ENCODE measurements around the gene B4GALT1. TPM values are rescaled to one million over a fixed set of nuclear protein-coding genes. Genes with fewer than 3 reads are reported as not detected.
A peak's percentile ranks its signal among the peaks of the same experiment; 100 is the strongest.
"Not testable (repeated sequence)": the region's sequence is repeated elsewhere in the genome, so short reads cannot be mapped to it uniquely, and the experiment has no call there.

B4GALT1 gene
- total RNA-seq, 1 donor from 2014 or later, result 72.0 TPM

DNA sequence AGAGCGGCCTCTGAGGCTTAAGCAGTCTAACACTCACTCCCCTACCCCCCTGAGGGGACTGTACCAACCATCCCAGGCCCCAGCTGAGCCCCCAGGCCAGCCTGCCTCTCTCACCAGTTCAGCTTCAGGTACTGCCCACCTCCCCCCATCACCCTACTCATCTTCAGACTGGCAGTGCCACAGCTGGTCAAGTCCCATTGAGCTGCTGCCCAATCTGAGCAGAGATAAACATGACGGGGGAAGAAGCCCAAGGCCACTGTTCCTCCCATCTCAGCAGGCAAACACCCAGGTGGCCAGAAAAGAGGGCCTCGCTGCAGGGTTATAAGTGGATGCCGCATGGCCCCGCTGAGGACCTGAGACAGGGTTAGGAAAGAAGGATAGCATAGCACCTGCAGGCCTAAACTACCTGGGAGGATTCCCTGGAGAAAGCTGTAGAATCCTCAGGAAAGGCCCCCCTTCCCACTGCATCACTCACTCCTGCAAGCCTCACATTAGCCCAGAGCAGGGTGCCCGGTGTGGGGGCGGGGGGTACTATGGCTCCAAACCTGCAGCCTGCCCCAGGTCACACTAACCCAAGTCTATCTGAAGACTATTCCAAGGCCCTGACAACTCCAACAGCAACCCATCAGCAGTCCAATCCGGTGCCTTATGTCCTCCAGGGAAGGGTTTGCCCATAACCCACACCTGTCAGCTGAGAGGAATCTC is 3.6 kb downstream of the B4GALT1 start:
- DNase-seq (no peak), ATAC-seq (no peak)
- Histone ChIP-seq H3K9me3 (no peaks in the 10 kb centered on the region), H3K27me3 (ENCODE audit: low read depth) (no peaks in the 10 kb centered on the region), H3K4me1 (peaks cover 80% of the 10 kb centered on the region), H3K36me3 (no peaks in the 10 kb centered on the region), H3K27ac (peak overlapping the region; percentile 97), H3K4me3 (peak overlapping the region; percentile 86)
- TF ChIP-seq, protein P1, sequence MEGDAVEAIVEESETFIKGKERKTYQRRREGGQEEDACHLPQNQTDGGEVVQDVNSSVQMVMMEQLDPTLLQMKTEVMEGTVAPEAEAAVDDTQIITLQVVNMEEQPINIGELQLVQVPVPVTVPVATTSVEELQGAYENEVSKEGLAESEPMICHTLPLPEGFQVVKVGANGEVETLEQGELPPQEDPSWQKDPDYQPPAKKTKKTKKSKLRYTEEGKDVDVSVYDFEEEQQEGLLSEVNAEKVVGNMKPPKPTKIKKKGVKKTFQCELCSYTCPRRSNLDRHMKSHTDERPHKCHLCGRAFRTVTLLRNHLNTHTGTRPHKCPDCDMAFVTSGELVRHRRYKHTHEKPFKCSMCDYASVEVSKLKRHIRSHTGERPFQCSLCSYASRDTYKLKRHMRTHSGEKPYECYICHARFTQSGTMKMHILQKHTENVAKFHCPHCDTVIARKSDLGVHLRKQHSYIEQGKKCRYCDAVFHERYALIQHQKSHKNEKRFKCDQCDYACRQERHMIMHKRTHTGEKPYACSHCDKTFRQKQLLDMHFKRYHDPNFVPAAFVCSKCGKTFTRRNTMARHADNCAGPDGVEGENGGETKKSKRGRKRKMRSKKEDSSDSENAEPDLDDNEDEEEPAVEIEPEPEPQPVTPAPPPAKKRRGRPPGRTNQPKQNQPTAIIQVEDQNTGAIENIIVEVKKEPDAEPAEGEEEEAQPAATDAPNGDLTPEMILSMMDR (IDR thresholded peaks at IDR 0.05), result no peak
- intact Hi-C loops (cut with DNase I), result no loop called here

GRCh38 chr9:33162721-33163311 is 4.3 kb downstream of the B4GALT1 start:
- no peaks in the 10 kb centered on the region for H3K9me3 ChIP-seq
- DNase-seq (peak; percentile 60), ATAC-seq (peak in 1 of 2 donors; percentile 1)
- intact Hi-C loops (cut with DNase I), result no loop called here
- peak overlapping the region; percentile 12 for H3K4me3 ChIP-seq
- H3K27ac ChIP-seq, result peak overlapping the region; percentile 97
- no peaks in the 10 kb centered on the region for H3K36me3 ChIP-seq
- TF ChIP-seq, protein P1 (IDR thresholded peaks at IDR 0.05), result no peak
- H3K4me1 ChIP-seq, result peaks cover 82% of the 10 kb centered on the region
- H3K27me3 ChIP-seq (ENCODE audit: low read depth), result no peaks in the 10 kb centered on the region

GRCh38 chr9:33161589-33162132 is 5.5 kb downstream of the B4GALT1 start:
- DNase-seq, result no peak
- TF ChIP-seq, protein P1 (IDR thresholded peaks at IDR 0.05), result no peak
- Histone ChIP-seq H3K36me3 (no peaks in the 10 kb centered on the region), H3K9me3 (no peaks in the 10 kb centered on the region), H3K4me1 (peaks cover 89% of the 10 kb centered on the region), H3K4me3 (peak overlapping the region; percentile 15), H3K27me3 (ENCODE audit: low read depth) (no peaks in the 10 kb centered on the region), H3K27ac (peak overlapping the region; percentile 97)
- ATAC-seq, result peak; percentile 37 to 62
- intact Hi-C loops (cut with DNase I), result no loop called here

DNA sequence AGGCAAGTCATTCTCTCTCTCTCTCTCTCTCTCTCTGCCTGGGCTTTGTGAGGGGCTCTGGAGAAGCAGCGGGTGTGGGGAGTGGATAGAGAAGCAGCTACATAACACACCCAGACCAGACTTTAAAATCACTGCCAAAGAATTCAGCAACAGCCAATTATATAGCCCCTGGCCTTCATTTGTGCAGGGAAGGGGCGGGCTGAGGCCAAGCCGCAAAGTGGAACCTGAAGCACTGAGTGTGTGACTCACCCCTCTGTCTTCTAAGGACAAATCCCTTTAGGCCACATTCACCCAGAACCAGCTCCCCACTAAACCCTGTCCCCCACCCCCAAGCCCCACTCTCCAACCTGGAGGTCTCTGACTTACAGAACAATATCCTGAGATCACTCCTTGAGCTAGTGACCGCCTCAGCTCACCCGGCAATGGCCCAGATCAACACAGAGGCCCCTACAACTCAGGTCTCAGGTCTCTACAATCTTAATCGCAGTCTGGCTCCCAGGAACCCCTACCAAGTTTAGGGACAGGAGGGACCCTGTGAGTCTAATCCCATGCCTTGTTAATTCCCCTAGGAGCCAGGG is 6.0 kb downstream of the B4GALT1 start:
- TF ChIP-seq, protein P1 (IDR thresholded peaks at IDR 0.05), result no peak
- DNase-seq (peak; percentile 82), ATAC-seq (peak; percentile 76 to 77)
- peak overlapping the region; percentile 97 for H3K27ac ChIP-seq
- H3K36me3 ChIP-seq, result no peaks in the 10 kb centered on the region
- H3K9me3 ChIP-seq, result no peaks in the 10 kb centered on the region
- peak overlapping the region; percentile 15 for H3K4me3 ChIP-seq
- H3K27me3 ChIP-seq (ENCODE audit: low read depth), result no peaks in the 10 kb centered on the region
- H3K4me1 ChIP-seq, result peaks cover 95% of the 10 kb centered on the region
- intact Hi-C loops (cut with DNase I), result no loop called here

DNA sequence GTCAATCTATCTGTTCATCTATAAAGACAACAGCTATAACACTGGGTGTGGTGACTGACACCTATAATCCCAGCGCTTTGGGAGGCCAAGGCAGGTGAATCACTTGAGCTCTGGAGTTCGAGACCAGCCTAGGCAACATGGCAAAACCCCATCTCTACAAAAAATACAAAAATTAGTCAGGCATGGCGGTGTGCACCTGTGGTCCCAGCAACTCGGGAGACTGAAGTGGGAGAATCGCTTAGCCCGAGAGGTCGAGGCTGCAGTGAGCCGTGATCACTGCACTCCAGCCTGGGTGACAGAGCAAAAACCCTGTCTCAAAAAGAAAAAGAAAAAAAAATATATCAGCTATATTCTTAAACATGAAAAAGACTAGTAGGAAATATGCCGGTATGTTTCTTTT is 6.7 kb downstream of the B4GALT1 start:
- Histone ChIP-seq H3K4me1 (peaks cover 99% of the 10 kb centered on the region), H3K27ac (peak overlapping the region; percentile 97), H3K4me3 (peak overlapping the region; percentile 15)
- H3K9me3 ChIP-seq; intact Hi-C loops (cut with DNase I); ATAC-seq; DNase-seq; H3K27me3 ChIP-seq (ENCODE audit: low read depth); H3K36me3 ChIP-seq: not testable (repeated sequence)

GRCh38 chr9:33159777-33160127 is 7.4 kb downstream of the B4GALT1 start:
- peak overlapping the region; percentile 21 for H3K4me3 ChIP-seq
- H3K9me3 ChIP-seq, result no peaks in the 10 kb centered on the region
- peak; percentile 69 for DNase-seq
- peaks cover 99% of the 10 kb centered on the region for H3K4me1 ChIP-seq
- TF ChIP-seq, protein P1 (IDR thresholded peaks at IDR 0.05), result no peak
- peak; percentile 13 to 46 for ATAC-seq
- H3K27me3 ChIP-seq (ENCODE audit: low read depth), result no peaks in the 10 kb centered on the region
- peak overlapping the region; percentile 97 for H3K27ac ChIP-seq
- intact Hi-C loops (cut with DNase I), result no loop called here
- H3K36me3 ChIP-seq, result no peaks in the 10 kb centered on the region
